ENCODE data around the gene COPS9.

Gene COPS9

DNA sequence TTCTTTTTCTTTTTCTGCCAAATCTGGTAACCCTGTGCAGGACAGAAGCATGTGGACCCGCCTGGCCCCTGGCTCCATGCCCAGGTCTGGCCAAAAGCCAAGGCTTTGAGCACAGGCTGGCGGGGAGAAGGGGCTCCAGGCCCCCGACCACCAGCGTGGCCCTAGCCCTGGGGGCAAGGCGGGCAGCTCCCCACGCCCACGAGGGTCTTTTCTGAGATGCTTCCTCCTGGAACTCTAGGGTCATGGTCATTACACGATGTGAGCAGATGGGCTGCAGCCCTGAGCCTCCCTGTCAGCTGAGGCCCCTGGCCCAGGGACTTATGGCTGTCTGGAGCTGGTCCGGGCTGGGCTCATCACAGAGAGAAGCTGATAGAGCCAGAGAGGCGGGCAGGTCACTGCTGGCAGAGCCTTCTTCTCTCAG, 10.0 kb upstream of the COPS9 start:
- DNase-seq (ENCODE audit: low read depth), result no peak
- TF ChIP-seq, protein P1, sequence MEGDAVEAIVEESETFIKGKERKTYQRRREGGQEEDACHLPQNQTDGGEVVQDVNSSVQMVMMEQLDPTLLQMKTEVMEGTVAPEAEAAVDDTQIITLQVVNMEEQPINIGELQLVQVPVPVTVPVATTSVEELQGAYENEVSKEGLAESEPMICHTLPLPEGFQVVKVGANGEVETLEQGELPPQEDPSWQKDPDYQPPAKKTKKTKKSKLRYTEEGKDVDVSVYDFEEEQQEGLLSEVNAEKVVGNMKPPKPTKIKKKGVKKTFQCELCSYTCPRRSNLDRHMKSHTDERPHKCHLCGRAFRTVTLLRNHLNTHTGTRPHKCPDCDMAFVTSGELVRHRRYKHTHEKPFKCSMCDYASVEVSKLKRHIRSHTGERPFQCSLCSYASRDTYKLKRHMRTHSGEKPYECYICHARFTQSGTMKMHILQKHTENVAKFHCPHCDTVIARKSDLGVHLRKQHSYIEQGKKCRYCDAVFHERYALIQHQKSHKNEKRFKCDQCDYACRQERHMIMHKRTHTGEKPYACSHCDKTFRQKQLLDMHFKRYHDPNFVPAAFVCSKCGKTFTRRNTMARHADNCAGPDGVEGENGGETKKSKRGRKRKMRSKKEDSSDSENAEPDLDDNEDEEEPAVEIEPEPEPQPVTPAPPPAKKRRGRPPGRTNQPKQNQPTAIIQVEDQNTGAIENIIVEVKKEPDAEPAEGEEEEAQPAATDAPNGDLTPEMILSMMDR (IDR thresholded peaks at IDR 0.05; ENCODE audit: low read depth, low read length), result no peak
- TF ChIP-seq MYC (IDR thresholded peaks at IDR 0.05; ENCODE audit: low read depth, low read length) (no peak), POLR2A (IDR thresholded peaks at IDR 0.05; ENCODE audit: extremely low read depth, insufficient read length) (no peak), MAX (IDR thresholded peaks at IDR 0.05; ENCODE audit: low read depth, low read length) (no peak)
- H3K4me3 ChIP-seq (ENCODE audit: low read depth, low read length), result no peak overlapping the region

DNA sequence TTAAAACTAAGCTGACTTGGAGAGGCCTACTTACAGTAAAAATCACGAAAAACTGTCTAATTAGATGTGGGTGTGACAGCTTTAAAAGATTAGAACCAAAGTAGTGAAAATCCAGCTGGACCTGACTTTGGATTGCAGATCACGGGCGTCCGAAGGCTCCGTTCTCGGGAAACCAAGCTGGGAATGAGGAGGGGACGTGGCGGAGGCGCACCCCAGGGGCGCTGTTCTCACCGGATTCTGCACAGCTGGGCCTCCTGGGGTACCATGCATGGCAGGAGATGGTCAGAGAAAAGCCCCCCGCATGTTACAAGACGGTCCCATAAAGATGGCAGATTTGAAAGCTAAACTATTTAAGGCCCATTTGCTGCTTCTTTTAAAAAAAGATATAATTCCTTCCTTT, 9.4 kb upstream of the COPS9 start:
- TF ChIP-seq MYC (IDR thresholded peaks at IDR 0.05; ENCODE audit: low read depth, low read length) (no peak), POLR2A (IDR thresholded peaks at IDR 0.05; ENCODE audit: extremely low read depth, insufficient read length) (no peak)
- TF ChIP-seq, protein P1 (IDR thresholded peaks at IDR 0.05; ENCODE audit: low read depth, low read length), result no peak
- no peak overlapping the region for H3K4me3 ChIP-seq (ENCODE audit: low read depth, low read length)
- DNase-seq (ENCODE audit: low read depth), result no peak

DNA sequence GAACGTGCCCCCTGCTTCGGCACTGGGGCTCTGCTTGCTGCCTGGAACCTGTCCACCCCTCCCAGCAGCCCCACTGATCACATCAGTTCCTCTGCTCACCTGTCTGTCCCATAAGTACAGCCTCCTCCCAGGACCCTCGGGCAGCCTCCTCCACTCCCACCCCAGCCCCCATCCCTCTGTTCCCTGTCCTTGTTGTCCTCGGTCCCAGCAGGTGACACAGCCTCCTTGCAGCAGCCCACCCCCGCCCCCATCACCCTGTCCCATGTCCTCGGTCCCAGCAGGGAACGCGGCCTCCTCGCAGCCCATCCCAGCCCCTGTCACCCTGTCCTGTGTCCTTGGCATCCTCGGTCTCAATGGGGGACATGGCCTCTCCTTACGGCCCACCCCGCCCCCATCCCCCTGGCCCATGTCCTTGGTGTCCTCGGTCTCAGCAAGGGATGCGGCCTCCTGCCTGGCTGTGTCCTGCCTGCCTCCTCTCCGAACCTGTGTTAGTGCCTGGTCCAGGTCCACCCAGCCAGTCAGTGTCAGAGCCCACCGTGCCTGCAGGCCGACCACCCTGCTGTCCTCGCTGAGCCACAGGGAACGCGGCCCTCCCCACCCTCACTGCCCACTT, 8.7 kb upstream of the COPS9 start:
- TF ChIP-seq, protein P1 (IDR thresholded peaks at IDR 0.05; ENCODE audit: low read depth, low read length), result no peak
- TF ChIP-seq POLR2A (IDR thresholded peaks at IDR 0.05; ENCODE audit: extremely low read depth, insufficient read length), result no peak
- TF ChIP-seq MAX (IDR thresholded peaks at IDR 0.05; ENCODE audit: low read depth, low read length), result no peak
- TF ChIP-seq MYC (IDR thresholded peaks at IDR 0.05; ENCODE audit: low read depth, low read length), result no peak
- H3K4me3 ChIP-seq (ENCODE audit: low read depth, low read length), result no peak overlapping the region
- DNase-seq (ENCODE audit: low read depth), result no peak

DNA sequence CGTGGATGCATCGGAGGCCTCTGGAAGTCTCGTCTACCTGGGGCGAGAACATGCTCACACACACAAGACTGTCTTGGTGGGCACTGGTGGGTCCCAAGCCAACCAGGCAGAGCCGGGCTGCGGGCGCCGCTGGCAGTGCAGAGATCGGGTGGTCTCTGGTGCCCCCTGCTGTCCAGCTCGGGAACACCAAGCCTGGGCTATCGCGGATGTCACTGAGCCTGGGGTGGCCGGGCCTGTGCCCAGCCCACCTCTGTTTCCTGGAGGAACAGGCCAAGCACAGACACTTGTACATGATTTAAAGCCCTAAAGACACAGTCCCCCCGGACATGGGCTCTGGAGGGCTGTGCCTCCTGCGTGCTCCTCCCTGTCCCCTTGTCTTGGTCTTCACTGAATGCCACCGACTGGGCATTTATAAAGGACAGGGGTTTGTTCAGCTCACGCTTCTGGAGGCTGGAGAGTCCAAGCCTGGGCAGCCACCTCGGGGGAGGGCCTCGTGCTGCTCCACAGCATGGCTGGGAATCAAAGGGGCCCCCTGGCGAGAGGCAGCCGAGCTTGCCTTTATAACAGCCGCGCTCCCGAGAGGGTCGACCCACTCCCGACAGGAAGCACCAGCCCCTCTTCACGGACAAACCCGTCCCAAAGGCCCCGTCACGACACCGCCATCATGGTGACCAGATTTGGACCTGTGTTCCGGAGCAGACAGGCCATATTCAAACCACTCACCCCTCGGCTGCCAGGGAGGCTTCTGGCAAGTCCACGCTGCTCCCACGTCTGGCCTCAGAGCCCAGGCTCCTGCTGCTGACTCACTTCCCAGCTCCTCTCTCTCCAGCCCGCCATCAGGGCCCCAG, 7.9 kb upstream of the COPS9 start:
- DNase-seq (ENCODE audit: low read depth), result peak; percentile 72
- no peak for TF ChIP-seq MAX (IDR thresholded peaks at IDR 0.05; ENCODE audit: low read depth, low read length)
- TF ChIP-seq, protein P1 (IDR thresholded peaks at IDR 0.05; ENCODE audit: low read depth, low read length), result peak; percentile 90
- no peak for TF ChIP-seq POLR2A (IDR thresholded peaks at IDR 0.05; ENCODE audit: extremely low read depth, insufficient read length)
- no peak for TF ChIP-seq MYC (IDR thresholded peaks at IDR 0.05; ENCODE audit: low read depth, low read length)
- H3K4me3 ChIP-seq (ENCODE audit: low read depth, low read length), result no peak overlapping the region

GRCh38 chr2:240143276-240143675, 7.2 kb upstream of the COPS9 start:
- TF ChIP-seq, protein P1 (IDR thresholded peaks at IDR 0.05; ENCODE audit: low read depth, low read length), result no peak
- TF ChIP-seq MYC (IDR thresholded peaks at IDR 0.05; ENCODE audit: low read depth, low read length) (no peak), POLR2A (IDR thresholded peaks at IDR 0.05; ENCODE audit: extremely low read depth, insufficient read length) (no peak), MAX (IDR thresholded peaks at IDR 0.05; ENCODE audit: low read depth, low read length) (no peak)
- no peak overlapping the region for H3K4me3 ChIP-seq (ENCODE audit: low read depth, low read length)
- DNase-seq (ENCODE audit: low read depth), result no peak

Data from NB4 (cell line).